C4-2B (cell line): ENCODE results near the gene SORCS2.

Experiments used
- H3K27ac ChIP-seq: fragments of 450-650 bp; 2 replicates; pipeline ENCODE4 v1.5.1; 2017
- ZFX ChIP-seq: fragments of 450-650 bp; IDR thresholded peaks from 2 replicates; pipeline ENCODE4 v1.6.1; 2017
- TF ChIP-seq, protein P1 (sequence below): fragments of 450-650 bp; conservative IDR thresholded peaks from 2 replicates; pipeline ENCODE4 v1.5.1; 2017; ENCODE audit warnings: mild to moderate bottlenecking

The SORCS2 gene

DNA sequence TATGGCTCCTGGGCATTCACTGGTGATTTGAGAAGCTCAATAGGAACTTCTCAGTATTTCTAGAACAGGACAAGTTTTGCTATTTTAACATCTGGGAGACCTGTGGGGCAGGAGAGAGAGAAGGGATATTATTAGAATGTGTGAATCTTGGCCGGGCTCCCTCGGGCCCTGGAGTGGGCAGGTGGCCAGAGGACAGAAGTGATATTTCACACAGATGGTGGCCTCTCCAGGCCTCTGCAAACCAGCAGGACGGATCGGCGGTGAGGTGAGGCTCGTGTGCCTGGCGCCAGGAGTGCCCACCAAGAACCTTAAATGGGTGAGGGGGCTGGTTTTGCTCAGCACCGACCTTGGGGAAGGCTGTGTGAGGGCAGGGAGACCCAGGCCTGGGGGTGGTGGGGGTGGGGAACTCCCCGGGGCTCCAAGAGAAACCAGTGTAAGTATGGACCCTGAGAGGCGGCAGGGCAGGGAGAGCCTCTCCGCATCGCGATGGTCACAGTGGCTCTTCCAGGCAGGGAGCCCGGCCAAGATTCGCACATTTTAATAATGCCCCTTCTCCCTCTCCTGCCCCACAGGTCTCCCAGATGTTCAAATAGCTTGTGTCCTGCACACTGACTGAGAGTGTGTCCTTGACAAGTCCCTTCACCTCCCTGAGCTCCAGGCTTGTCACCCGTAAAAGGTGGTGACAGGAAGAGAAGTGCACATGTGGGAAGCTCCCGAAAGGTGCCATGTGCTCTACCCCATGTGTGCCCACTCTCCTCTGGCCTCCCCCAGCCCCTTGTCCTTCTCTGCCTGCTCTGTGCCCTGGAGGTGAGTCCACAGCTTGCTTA is 64.9 kb downstream of the SORCS2 start:
- no peak overlapping the region for H3K27ac ChIP-seq
- TF ChIP-seq, protein P1, sequence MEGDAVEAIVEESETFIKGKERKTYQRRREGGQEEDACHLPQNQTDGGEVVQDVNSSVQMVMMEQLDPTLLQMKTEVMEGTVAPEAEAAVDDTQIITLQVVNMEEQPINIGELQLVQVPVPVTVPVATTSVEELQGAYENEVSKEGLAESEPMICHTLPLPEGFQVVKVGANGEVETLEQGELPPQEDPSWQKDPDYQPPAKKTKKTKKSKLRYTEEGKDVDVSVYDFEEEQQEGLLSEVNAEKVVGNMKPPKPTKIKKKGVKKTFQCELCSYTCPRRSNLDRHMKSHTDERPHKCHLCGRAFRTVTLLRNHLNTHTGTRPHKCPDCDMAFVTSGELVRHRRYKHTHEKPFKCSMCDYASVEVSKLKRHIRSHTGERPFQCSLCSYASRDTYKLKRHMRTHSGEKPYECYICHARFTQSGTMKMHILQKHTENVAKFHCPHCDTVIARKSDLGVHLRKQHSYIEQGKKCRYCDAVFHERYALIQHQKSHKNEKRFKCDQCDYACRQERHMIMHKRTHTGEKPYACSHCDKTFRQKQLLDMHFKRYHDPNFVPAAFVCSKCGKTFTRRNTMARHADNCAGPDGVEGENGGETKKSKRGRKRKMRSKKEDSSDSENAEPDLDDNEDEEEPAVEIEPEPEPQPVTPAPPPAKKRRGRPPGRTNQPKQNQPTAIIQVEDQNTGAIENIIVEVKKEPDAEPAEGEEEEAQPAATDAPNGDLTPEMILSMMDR: no peak
- TF ChIP-seq ZFX: no peak

- TF ChIP-seq ZFX: no peak
- TF ChIP-seq, protein P1: no peak
- H3K27ac ChIP-seq: no peak overlapping the region
Measured at GRCh38 chr4:7259039-7259438, 66.7 kb downstream of the SORCS2 start.

GRCh38 chr4:7260569-7260968 is 68.2 kb downstream of the SORCS2 start:
- no peak overlapping the region for H3K27ac ChIP-seq
- TF ChIP-seq, protein P1: no peak
- TF ChIP-seq ZFX: no peak

DNA sequence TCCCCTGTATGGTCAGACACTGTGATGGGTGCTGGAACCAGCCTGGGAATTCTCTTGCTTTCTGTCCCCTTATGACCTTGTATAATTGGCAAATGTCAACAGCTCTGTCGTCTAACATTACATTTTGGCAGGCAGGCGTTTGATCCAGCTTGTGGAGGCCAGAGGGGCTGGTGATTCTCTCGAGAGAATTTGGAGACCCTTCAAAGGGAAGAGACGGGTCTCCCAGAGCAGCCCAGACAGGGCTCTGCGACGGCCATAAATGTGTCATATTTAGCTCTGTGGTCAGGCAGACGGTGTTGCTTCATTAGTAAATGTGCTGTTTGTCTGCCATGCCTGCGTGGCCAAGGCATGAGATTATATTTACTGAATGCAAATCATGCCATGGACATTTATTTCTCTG is 68.7 kb downstream of the SORCS2 start:
- no peak overlapping the region for H3K27ac ChIP-seq
- TF ChIP-seq, protein P1: no peak
- no peak for TF ChIP-seq ZFX

- no peak overlapping the region for H3K27ac ChIP-seq
- TF ChIP-seq ZFX: no peak
- TF ChIP-seq, protein P1: no peak
Measured at GRCh38 chr4:7261536-7261935, 69.2 kb downstream of the SORCS2 start.

DNA sequence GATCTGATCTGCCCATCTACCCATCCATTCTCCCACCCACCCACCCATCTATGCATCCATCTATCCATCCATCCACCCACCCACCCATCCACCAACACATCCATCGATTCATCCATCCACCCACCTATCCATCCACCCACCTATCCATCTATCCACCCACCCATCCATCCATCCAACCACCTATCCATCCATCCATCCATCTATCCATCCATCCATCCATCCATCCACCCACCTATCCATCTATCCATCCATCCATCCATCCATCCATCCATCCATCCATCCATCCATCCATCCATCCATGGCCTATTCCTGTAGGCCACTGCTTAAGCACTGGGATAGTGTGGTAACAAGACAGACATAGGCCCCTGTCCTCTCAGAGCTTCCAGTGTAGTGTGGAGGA is 69.8 kb downstream of the SORCS2 start:
- TF ChIP-seq ZFX: no peak
- TF ChIP-seq, protein P1: no peak
- no peak overlapping the region for H3K27ac ChIP-seq

- TF ChIP-seq, protein P1: no peak
- no peak for TF ChIP-seq ZFX
- H3K27ac ChIP-seq: no peak overlapping the region
Measured at GRCh38 chr4:7263166-7263565, 70.8 kb downstream of the SORCS2 start.
